SK-N-SH (cell line): ENCODE results near the gene HTR6. TPM values are rescaled to one million over a fixed set of nuclear protein-coding genes. Genes with fewer than 3 reads are reported as not detected.

ENCODE experiments used
- CTCF ChIA-PET: fragments of 300-600, 350-600 bp; formaldehyde crosslinking; extraction: SDS; loops from one replicate; lab custom pipeline; 2021; lab: Yijun Ruan, JAX
- POLR2A ChIA-PET: fragments of 350-600 bp; sonication (Branson Sonifier 250); formaldehyde crosslinking; extraction: SDS; loops from one replicate; lab custom pipeline; 2020; ENCODE audit warnings: antibody characterized with exemption, inconsistent platforms; lab: Yijun Ruan, JAX
- DNase-seq: peaks from one replicate; pipeline ENCODE4 v3.0.0; 2012
- H2AFZ ChIP-seq: fragments of 200-600 bp; sonication (generic); 2 replicates; pipeline ENCODE4 v1.8.1; 2016; ENCODE audit warnings: antibody characterized with exemption, mild to moderate bottlenecking, low read depth
- H3F3A ChIP-seq: fragments of 200-600 bp; sonication (generic); replicated peaks from 2 replicates; pipeline ENCODE3; 2016; ENCODE audit warnings: antibody characterized with exemption, mild to moderate bottlenecking; ENCODE audit not compliant: insufficient read depth
- H3K27ac ChIP-seq, 2 experiments: fragments of 200-500 bp in 1 of 2; fragments of 200-600 bp in 1 of 2; sonication (Bioruptor generic) in 1 of 2; sonication (generic), shearing (Covaris generic) in 1 of 2; 2 replicates each; pipeline versions ENCODE4 v1.5.1 to v1.6.1; 2014 to 2016; ENCODE audit warnings: low read depth in 2 of 2, inconsistent platforms in 1 of 2, low read length in 1 of 2, mild to moderate bottlenecking in 1 of 2, mixed read lengths in 1 of 2
- H3K27me3 ChIP-seq: fragments of 200-600 bp; sonication (generic), shearing (Covaris generic); 2 replicates; pipeline ENCODE4 v1.6.1; 2016; ENCODE audit warnings: mixed run types; ENCODE audit not compliant: insufficient read depth
- H3K36me3 ChIP-seq, 2 experiments: fragments of 200-500 bp in 1 of 2; fragments of 200-600 bp in 1 of 2; sonication (Bioruptor generic) in 1 of 2; sonication (generic) in 1 of 2; replicated peaks in 1 of 2; 2 replicates each; pipeline versions ENCODE3 to v1.5.1; 2014 to 2016; ENCODE audit warnings: low read length in 1 of 2, mild to moderate bottlenecking in 1 of 2; ENCODE audit not compliant: insufficient read depth in 2 of 2, control insufficient read depth in 1 of 2
- H3K4me1 ChIP-seq, 2 experiments: fragments of 200-500 bp in 1 of 2; fragments of 200-600 bp in 1 of 2; sonication (Bioruptor generic) in 1 of 2; sonication (generic), shearing (Covaris generic) in 1 of 2; 2 replicates each; pipeline versions ENCODE4 v1.5.1 to v1.6.1; 2014 to 2016; ENCODE audit warnings: low read depth in 1 of 2, low read length in 1 of 2, mixed run types in 1 of 2; ENCODE audit not compliant: insufficient read depth in 2 of 2, control insufficient read depth in 1 of 2
- H3K4me2 ChIP-seq: fragments of 200-600 bp; sonication (generic), shearing (Covaris generic); 2 replicates; pipeline ENCODE4 v1.6.1; 2017; ENCODE audit warnings: mixed run types
- H3K4me3 ChIP-seq, 2 experiments: fragments of 200-500 bp in 1 of 2; fragments of 200-600 bp in 1 of 2; sonication (Bioruptor generic) in 1 of 2; sonication (generic), shearing (Covaris generic) in 1 of 2; 2 replicates each; pipeline versions ENCODE4 v1.5.1 to v1.8.1; 2014 to 2016; ENCODE audit warnings: low read depth in 2 of 2, inconsistent platforms in 1 of 2, low read length in 1 of 2, mild to moderate bottlenecking in 1 of 2, mixed read lengths in 1 of 2, moderate library complexity in 1 of 2
- H3K79me2 ChIP-seq: fragments of 200-600 bp; sonication (generic); 2 replicates; pipeline ENCODE4 v1.8.1; 2017; ENCODE audit warnings: mild to moderate bottlenecking; ENCODE audit not compliant: insufficient read depth
- H3K9ac ChIP-seq: fragments of 200-600 bp; sonication (generic); 2 replicates; pipeline ENCODE4 v1.6.1; 2017; ENCODE audit warnings: mixed run types
- H3K9me2 ChIP-seq: fragments of 200-600 bp; sonication (generic); 2 replicates; pipeline ENCODE4 v1.6.1; 2017; ENCODE audit warnings: mixed run types
- H3K9me3 ChIP-seq: fragments of 200-600 bp; sonication (generic); 2 replicates; pipeline ENCODE4 v1.6.1; 2017; ENCODE audit warnings: mixed run types, mild to moderate bottlenecking, moderate library complexity
- H4K20me1 ChIP-seq: fragments of 200-600 bp; sonication (generic); 2 replicates; pipeline ENCODE4 v1.6.1; 2017; ENCODE audit warnings: mild to moderate bottlenecking, mixed run types; ENCODE audit not compliant: insufficient read depth
- CTCF ChIP-seq: fragments of 200-600 bp; sonication (generic); IDR thresholded peaks from 2 replicates; pipeline ENCODE4 v1.6.1; 2017; ENCODE audit warnings: antibody characterized with exemption, mild to moderate bottlenecking, moderate library complexity
- MXI1 ChIP-seq: IDR thresholded peaks from 2 replicates; pipeline ENCODE4 v1.6.1; 2012; ENCODE audit warnings: mild to moderate bottlenecking, low read depth, low read length, improper control_type of control experiment
- RAD21 ChIP-seq: IDR thresholded peaks from 2 replicates; pipeline ENCODE4 v1.6.1; 2012; ENCODE audit warnings: mild to moderate bottlenecking, low read length
- RFX5 ChIP-seq: IDR thresholded peaks from 2 replicates; pipeline ENCODE4 v1.6.1; 2012; ENCODE audit warnings: mild to moderate bottlenecking, improper control_type of control experiment, low read length
- SMC3 ChIP-seq: IDR thresholded peaks from 2 replicates; pipeline ENCODE4 v1.6.1; 2012; ENCODE audit warnings: low read depth, low read length, improper control_type of control experiment
- WGBS: methylation state at CpG from one replicate; pipeline ENCODE4 v1.1.6; 2017; ENCODE audit warnings: low lambda C conversion rate; 5-methylcytosine and 5-hydroxymethylcytosine counted together
- polyA plus RNA-seq, 3 experiments: library from polyadenylated mRNA; depleted of rRNA; stranded (reverse); fragments of >200 nt; gene quantifications; 2 replicates each; pipeline ENCODE4 v1.2.3, GENCODE V29; 2012

HTR6 gene
- polyA plus RNA-seq, 1 of the 3 experiments (the other 2 are of a cell fraction), result 0.05 TPM

GRCh38 chr1:19650416-19651140 lies 14.1 kb upstream of the HTR6 start:
- H3K27ac ChIP-seq, result peak overlapping the region in 1 of 2 experiments; percentile 54; a peak in 2 of 4 replicates
- no peaks in the 10 kb centered on the region; the same call in none of the 2 replicates for H3K79me2 ChIP-seq
- ChIA-PET CTCF (interaction anchor here (0.5 to 13.2 kb wide), 53 partner anchors 10 to 472 kb away, joined by 3 to 235 read pairs (median 5); partner anchors contain the start of genes AKR7A2, EMC1, HTR6 and SLC66A1), POLR2A (interaction anchor here (0.5 kb wide), 1 partner anchor 267 kb away, joined by 6 read pairs; no protein-coding TSS in a partner anchor)
- no peak overlapping the region for H3K4me3 ChIP-seq
- peak overlapping the region; percentile 52; the same call in 1 of the 2 replicates for H3K4me2 ChIP-seq
- H3K9me3 ChIP-seq, result no peaks in the 10 kb centered on the region
- DNase-seq, result peak; percentile 53
- H3K9me2 ChIP-seq, result no peaks in the 10 kb centered on the region
- H3K4me1 ChIP-seq, result peaks cover 0 to 41% of the 10 kb centered on the region in 2 experiments; a peak in 1 of 4 replicates
- TF ChIP-seq SMC3 (no peak), MXI1 (peak; percentile 23; the same call in 1 of the 2 replicates)
- no peak overlapping the region for H3K9ac ChIP-seq
- H3K36me3 ChIP-seq, result no peaks in the 10 kb centered on the region
- H2AFZ ChIP-seq, result no peak overlapping the region
- no peaks in the 10 kb centered on the region for H3K27me3 ChIP-seq
- peaks cover 18% of the 10 kb centered on the region; the same call in 1 of the 2 replicates for H4K20me1 ChIP-seq
- peaks cover 5% of the 10 kb centered on the region for H3F3A ChIP-seq
- WGBS, result 74% methylated on average over 9 of the region's 12 CpGs

- no peak overlapping the region for H2AFZ ChIP-seq
- H3K4me3 ChIP-seq, result peak overlapping the region in 1 of 2 experiments; percentile 39; a peak in 1 of 4 replicates
- no peaks in the 10 kb centered on the region for H3K9me3 ChIP-seq
- CTCF ChIA-PET, result interaction anchor here (0.5 to 13.2 kb wide), 55 partner anchors 9 to 473 kb away, joined by 3 to 235 read pairs (median 5); partner anchors contain the start of genes AKR7A2, EMC1, HTR6 and SLC66A1
- H3K4me2 ChIP-seq, result peak overlapping the region; percentile 52; the same call in 1 of the 2 replicates
- H3K9ac ChIP-seq, result no peak overlapping the region
- peaks cover 5% of the 10 kb centered on the region for H3F3A ChIP-seq
- H4K20me1 ChIP-seq, result peaks cover 18% of the 10 kb centered on the region; the same call in 1 of the 2 replicates
- TF ChIP-seq SMC3 (peak; percentile 83), CTCF (peak; percentile 69), MXI1 (0 out of 2 replicates have a peak, but pooled peaks have one; percentile 15), RFX5 (no peak), RAD21 (peak; percentile 92)
- peaks cover 0 to 35% of the 10 kb centered on the region in 2 experiments; a peak in 1 of 4 replicates for H3K4me1 ChIP-seq
- no peaks in the 10 kb centered on the region for H3K27me3 ChIP-seq
- 63% methylated on average over 4 of the region's 11 CpGs for WGBS
- no peaks in the 10 kb centered on the region; the same call in none of the 2 replicates for H3K79me2 ChIP-seq
- POLR2A ChIA-PET, result interaction anchor here (0.5 kb wide), 1 partner anchor 268 kb away, joined by 6 read pairs; no protein-coding TSS in a partner anchor
- H3K9me2 ChIP-seq, result no peaks in the 10 kb centered on the region
- no peaks in the 10 kb centered on the region for H3K36me3 ChIP-seq
- peak; percentile 90 for DNase-seq
- peak overlapping the region in 1 of 2 experiments; percentile 54; a peak in 2 of 4 replicates for H3K27ac ChIP-seq
Observed at GRCh38 chr1:19651141-19651737, 13.4 kb upstream of the HTR6 start.
